ENCODE data around the gene PPP1R37.
A peak's percentile ranks its signal among the peaks of the same experiment; 100 is the strongest.

The PPP1R37 gene

GRCh38 chr19:45071969-45072790, 20.8 kb upstream of the PPP1R37 start:
- no peak overlapping the region for H3K4me3 ChIP-seq (ENCODE audit: low read depth, low read length)

GRCh38 chr19:45074744-45075300, 18.2 kb upstream of the PPP1R37 start:
- peak overlapping the region; percentile 90 for H3K4me3 ChIP-seq (ENCODE audit: low read depth, low read length)
- H3K4me1 ChIP-seq (ENCODE audit: control insufficient read depth, insufficient read depth, low read length): peaks cover 29% of the 10 kb centered on the region

More at GRCh38 chr19:45071969-45072790, 20.8 kb upstream of the PPP1R37 start:
- H3K27me3 ChIP-seq (ENCODE audit: control insufficient read depth, insufficient read depth, low read length): no peaks in the 10 kb centered on the region
- H3K4me1 ChIP-seq (ENCODE audit: control insufficient read depth, insufficient read depth, low read length): peaks cover 15% of the 10 kb centered on the region
- H3K9ac ChIP-seq (ENCODE audit: low read depth, low read length): no peak overlapping the region
- H3K27ac ChIP-seq (ENCODE audit: low read depth, low read length): no peak overlapping the region
- peaks cover 48% of the 10 kb centered on the region for H3K36me3 ChIP-seq (ENCODE audit: control insufficient read depth, insufficient read depth, low read length)
- no peaks in the 10 kb centered on the region for H3K9me3 ChIP-seq (ENCODE audit: control insufficient read depth, insufficient read depth, low read length)

GRCh38 chr19:45075301-45076028, 17.5 kb upstream of the PPP1R37 start:
- H3K4me3 ChIP-seq (ENCODE audit: low read depth, low read length): peak overlapping the region; percentile 90
- H3K27ac ChIP-seq (ENCODE audit: low read depth, low read length): peak overlapping the region; percentile 75
- H3K9ac ChIP-seq (ENCODE audit: low read depth, low read length): peak overlapping the region; percentile 41; the same call in 1 of the 2 replicates

More at GRCh38 chr19:45074744-45075300, 18.2 kb upstream of the PPP1R37 start:
- Histone ChIP-seq H3K27ac (ENCODE audit: low read depth, low read length) (peak overlapping the region; percentile 62), H3K36me3 (ENCODE audit: control insufficient read depth, insufficient read depth, low read length) (peaks cover 36% of the 10 kb centered on the region), H3K9me3 (ENCODE audit: control insufficient read depth, insufficient read depth, low read length) (no peaks in the 10 kb centered on the region), H3K27me3 (ENCODE audit: control insufficient read depth, insufficient read depth, low read length) (no peaks in the 10 kb centered on the region), H3K9ac (ENCODE audit: low read depth, low read length) (no peak overlapping the region)

DNA sequence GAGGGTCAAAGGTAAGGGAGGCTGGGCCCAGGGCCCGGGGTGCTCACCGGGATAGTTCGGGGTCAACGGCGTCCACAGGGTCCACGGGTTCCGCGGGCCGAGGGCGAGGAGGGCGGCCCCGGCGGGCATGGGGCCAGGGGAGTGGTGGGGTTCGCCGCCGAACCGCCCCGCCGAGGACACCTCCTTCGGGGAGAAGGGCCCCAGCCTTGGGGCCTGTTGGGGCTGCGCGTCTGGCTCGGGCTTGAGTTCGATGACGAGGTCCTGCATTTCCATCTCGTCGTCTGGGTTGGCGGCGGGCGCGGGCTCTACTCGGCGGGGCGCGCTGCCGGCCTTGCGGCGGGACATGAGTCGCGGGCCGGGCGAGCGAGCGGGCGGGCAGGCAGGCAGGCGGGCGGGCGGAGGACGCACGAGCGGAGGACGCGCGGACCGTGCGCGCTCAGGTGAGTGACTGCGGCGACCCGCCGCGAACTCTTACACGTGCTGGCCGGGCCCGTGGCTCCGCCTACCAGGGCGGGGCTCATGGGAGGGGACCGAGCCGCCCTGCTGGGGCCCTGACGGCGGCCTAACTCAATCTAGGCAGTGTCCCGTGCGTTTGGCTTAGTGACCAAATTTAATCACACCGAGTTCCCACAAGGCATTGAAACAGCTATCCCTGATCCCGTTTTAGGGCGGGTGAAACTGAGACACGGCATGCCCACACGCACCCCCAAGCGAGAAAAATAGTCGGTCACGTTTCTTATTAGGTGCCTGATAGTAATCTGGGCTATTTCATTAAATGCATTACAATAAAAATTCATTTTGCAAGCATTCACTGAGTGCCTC, 16.7 kb upstream of the PPP1R37 start, which contains the start of gene ZNF296:
Gene ZNF296, minus strand, starts transcription at position 450 of the 822 bp plus-strand sequence. Its CDS starts 105 bp downstream, at position 345.
- peaks cover 42% of the 10 kb centered on the region for H3K4me1 ChIP-seq (ENCODE audit: control insufficient read depth, insufficient read depth, low read length)
- no peaks in the 10 kb centered on the region for H3K27me3 ChIP-seq (ENCODE audit: control insufficient read depth, insufficient read depth, low read length)
- peak within 1 kb of the TSS; percentile 90 for H3K4me3 ChIP-seq (ENCODE audit: low read depth, low read length)
- peak within 1 kb of the TSS; percentile 75 for H3K27ac ChIP-seq (ENCODE audit: low read depth, low read length)
- no peaks in the 10 kb centered on the region for H3K9me3 ChIP-seq (ENCODE audit: control insufficient read depth, insufficient read depth, low read length)
- H3K36me3 ChIP-seq (ENCODE audit: control insufficient read depth, insufficient read depth, low read length): peaks cover 22% of the 10 kb centered on the region
- H3K9ac ChIP-seq (ENCODE audit: low read depth, low read length): peak within 1 kb of the TSS; percentile 41; the same call in 1 of the 2 replicates

More at GRCh38 chr19:45075301-45076028, 17.5 kb upstream of the PPP1R37 start:
- Histone ChIP-seq H3K27me3 (ENCODE audit: control insufficient read depth, insufficient read depth, low read length) (no peaks in the 10 kb centered on the region), H3K9me3 (ENCODE audit: control insufficient read depth, insufficient read depth, low read length) (no peaks in the 10 kb centered on the region), H3K36me3 (ENCODE audit: control insufficient read depth, insufficient read depth, low read length) (peaks cover 29% of the 10 kb centered on the region), H3K4me1 (ENCODE audit: control insufficient read depth, insufficient read depth, low read length) (peaks cover 34% of the 10 kb centered on the region)

- H3K36me3 ChIP-seq (ENCODE audit: control insufficient read depth, insufficient read depth, low read length): peaks cover 21% of the 10 kb centered on the region
- H3K9ac ChIP-seq (ENCODE audit: low read depth, low read length): 0 out of 2 replicates have a peak overlapping the region, but pooled peaks have one; percentile 3
- peak overlapping the region; percentile 75 for H3K27ac ChIP-seq (ENCODE audit: low read depth, low read length)
- H3K4me1 ChIP-seq (ENCODE audit: control insufficient read depth, insufficient read depth, low read length): peaks cover 43% of the 10 kb centered on the region
- H3K9me3 ChIP-seq (ENCODE audit: control insufficient read depth, insufficient read depth, low read length): no peaks in the 10 kb centered on the region
- peak overlapping the region; percentile 90 for H3K4me3 ChIP-seq (ENCODE audit: low read depth, low read length)
- no peaks in the 10 kb centered on the region for H3K27me3 ChIP-seq (ENCODE audit: control insufficient read depth, insufficient read depth, low read length)
These were observed 15.9 kb upstream of the PPP1R37 start for GRCh38 chr19:45076851-45077730.

- peak overlapping the region; percentile 99 for H3K27ac ChIP-seq (ENCODE audit: low read depth, low read length)
- H3K4me3 ChIP-seq (ENCODE audit: low read depth, low read length): peak overlapping the region; percentile 97
- H3K9ac ChIP-seq (ENCODE audit: low read depth, low read length): peak overlapping the region; percentile 93
- peaks cover 17% of the 10 kb centered on the region for H3K36me3 ChIP-seq (ENCODE audit: control insufficient read depth, insufficient read depth, low read length)
- peaks cover 43% of the 10 kb centered on the region for H3K4me1 ChIP-seq (ENCODE audit: control insufficient read depth, insufficient read depth, low read length)
- no peaks in the 10 kb centered on the region for H3K27me3 ChIP-seq (ENCODE audit: control insufficient read depth, insufficient read depth, low read length)
- no peaks in the 10 kb centered on the region for H3K9me3 ChIP-seq (ENCODE audit: control insufficient read depth, insufficient read depth, low read length)
These were observed 14.5 kb upstream of the PPP1R37 start for GRCh38 chr19:45078390-45079062.

GRCh38 chr19:45079063-45079910, 13.7 kb upstream of the PPP1R37 start, which contains the start of gene GEMIN7:
TSS of gene GEMIN7 (plus strand) at chr19:45079260. CDS start at chr19:45090115, 10,855 bp downstream.
- H3K4me3 ChIP-seq (ENCODE audit: low read depth, low read length): peak within 1 kb of the TSS; percentile 97
- H3K4me1 ChIP-seq (ENCODE audit: control insufficient read depth, insufficient read depth, low read length): peaks cover 41% of the 10 kb centered on the region
- H3K9ac ChIP-seq (ENCODE audit: low read depth, low read length): peak within 1 kb of the TSS; percentile 93
- peak within 1 kb of the TSS; percentile 99 for H3K27ac ChIP-seq (ENCODE audit: low read depth, low read length)
- H3K27me3 ChIP-seq (ENCODE audit: control insufficient read depth, insufficient read depth, low read length): no peaks in the 10 kb centered on the region
- no peaks in the 10 kb centered on the region for H3K9me3 ChIP-seq (ENCODE audit: control insufficient read depth, insufficient read depth, low read length)
- H3K36me3 ChIP-seq (ENCODE audit: control insufficient read depth, insufficient read depth, low read length): peaks cover 16% of the 10 kb centered on the region

GRCh38 chr19:45079911-45080370, 13.0 kb upstream of the PPP1R37 start:
- peak overlapping the region; percentile 93 for H3K9ac ChIP-seq (ENCODE audit: low read depth, low read length)
- no peaks in the 10 kb centered on the region for H3K9me3 ChIP-seq (ENCODE audit: control insufficient read depth, insufficient read depth, low read length)
- peaks cover 36% of the 10 kb centered on the region for H3K4me1 ChIP-seq (ENCODE audit: control insufficient read depth, insufficient read depth, low read length)
- H3K27ac ChIP-seq (ENCODE audit: low read depth, low read length): peak overlapping the region; percentile 99
- H3K27me3 ChIP-seq (ENCODE audit: control insufficient read depth, insufficient read depth, low read length): no peaks in the 10 kb centered on the region
- H3K4me3 ChIP-seq (ENCODE audit: low read depth, low read length): peak overlapping the region; percentile 97
- H3K36me3 ChIP-seq (ENCODE audit: control insufficient read depth, insufficient read depth, low read length): peaks cover 13% of the 10 kb centered on the region

Data from HUES48 (cell line).